ENCODE results near the gene FYB1.

DNA sequence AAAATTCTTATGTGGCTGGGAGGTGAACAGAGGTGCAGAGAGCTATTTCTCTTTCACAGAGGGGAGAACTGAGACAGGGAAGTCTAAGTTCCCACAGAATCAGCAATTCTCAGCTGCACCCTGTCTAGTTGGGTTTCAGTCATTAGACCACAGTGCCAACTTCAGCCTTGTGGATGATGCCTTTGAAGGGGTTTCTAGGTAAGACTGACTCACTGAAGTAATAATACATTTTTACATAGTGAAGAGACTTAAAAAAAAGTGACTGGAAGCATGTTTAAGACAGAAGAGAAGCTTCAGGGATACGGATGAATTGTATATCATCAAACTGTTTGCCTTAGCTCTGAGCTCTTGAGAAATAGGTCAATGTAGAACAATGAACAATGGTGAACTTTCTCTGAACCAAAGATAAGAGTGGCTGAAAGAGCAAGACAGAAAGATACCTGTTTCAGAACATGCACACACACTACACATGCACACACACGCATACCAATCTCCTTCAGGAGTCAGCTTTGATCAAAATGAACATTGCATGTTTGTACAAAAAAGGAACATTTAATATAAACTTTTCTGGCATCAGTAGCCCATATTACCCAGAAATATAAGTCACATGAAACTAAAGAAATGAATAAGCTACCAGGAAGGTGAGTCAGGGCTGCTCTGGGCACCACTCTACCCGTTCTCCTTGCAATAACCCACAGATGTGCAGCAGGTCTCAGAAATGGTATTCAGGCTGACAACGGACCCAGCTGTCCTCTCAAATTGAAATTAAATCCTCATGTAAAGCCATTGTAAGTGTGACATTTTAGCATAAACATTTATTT lies 12.6 kb upstream of the FYB1 start:
- TF ChIP-seq, protein P1, sequence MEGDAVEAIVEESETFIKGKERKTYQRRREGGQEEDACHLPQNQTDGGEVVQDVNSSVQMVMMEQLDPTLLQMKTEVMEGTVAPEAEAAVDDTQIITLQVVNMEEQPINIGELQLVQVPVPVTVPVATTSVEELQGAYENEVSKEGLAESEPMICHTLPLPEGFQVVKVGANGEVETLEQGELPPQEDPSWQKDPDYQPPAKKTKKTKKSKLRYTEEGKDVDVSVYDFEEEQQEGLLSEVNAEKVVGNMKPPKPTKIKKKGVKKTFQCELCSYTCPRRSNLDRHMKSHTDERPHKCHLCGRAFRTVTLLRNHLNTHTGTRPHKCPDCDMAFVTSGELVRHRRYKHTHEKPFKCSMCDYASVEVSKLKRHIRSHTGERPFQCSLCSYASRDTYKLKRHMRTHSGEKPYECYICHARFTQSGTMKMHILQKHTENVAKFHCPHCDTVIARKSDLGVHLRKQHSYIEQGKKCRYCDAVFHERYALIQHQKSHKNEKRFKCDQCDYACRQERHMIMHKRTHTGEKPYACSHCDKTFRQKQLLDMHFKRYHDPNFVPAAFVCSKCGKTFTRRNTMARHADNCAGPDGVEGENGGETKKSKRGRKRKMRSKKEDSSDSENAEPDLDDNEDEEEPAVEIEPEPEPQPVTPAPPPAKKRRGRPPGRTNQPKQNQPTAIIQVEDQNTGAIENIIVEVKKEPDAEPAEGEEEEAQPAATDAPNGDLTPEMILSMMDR (IDR thresholded peaks at IDR 0.05; ENCODE audit: low read depth, low read length): no peak
- TF ChIP-seq POLR2A (IDR thresholded peaks at IDR 0.05; ENCODE audit: extremely low read depth, insufficient read length) (no peak), MYC (IDR thresholded peaks at IDR 0.05; ENCODE audit: low read depth, low read length) (no peak)

All from NB4 (cell line).